Stimulated activated memory B cell treated with anti-CD40 and anti-IgM and Interleukin-4, amounts not matched to agents 10 μg/mL and 1 μg/mL and 100 μg/mL, for 72 hours (primary cell): Measurements from ENCODE around the gene MAGI2.
"Not testable (repeated sequence)": the region's sequence is repeated elsewhere in the genome, so short reads cannot be mapped to it uniquely, and the experiment has no call there.

ENCODE experiments used
- ATAC-seq: fragments of 150-1000 bp; cut with Tn5 transposase; 2 replicates; pipeline ENCODE4 v1.10.0; 2021
- H3K27ac Mint-ChIP-seq: one replicate; pipeline ENCODE4 v1.8.0; 2022; ENCODE audit warnings: mild to moderate bottlenecking, mixed read lengths
- H3K27me3 Mint-ChIP-seq: one replicate; pipeline ENCODE4 v1.8.0; 2022; ENCODE audit warnings: mixed read lengths
- H3K36me3 Mint-ChIP-seq: one replicate; pipeline ENCODE4 v1.8.0; 2022; ENCODE audit warnings: mixed read lengths
- H3K4me1 Mint-ChIP-seq: one replicate; pipeline ENCODE4 v1.8.0; 2022; ENCODE audit warnings: mixed read lengths
- H3K4me3 Mint-ChIP-seq: one replicate; pipeline ENCODE4 v1.8.0; 2022; ENCODE audit warnings: mild to moderate bottlenecking, moderate library complexity, mixed read lengths
- H3K9me3 Mint-ChIP-seq: one replicate; pipeline ENCODE4 v1.8.0; 2022; ENCODE audit warnings: mixed read lengths

Gene MAGI2

DNA sequence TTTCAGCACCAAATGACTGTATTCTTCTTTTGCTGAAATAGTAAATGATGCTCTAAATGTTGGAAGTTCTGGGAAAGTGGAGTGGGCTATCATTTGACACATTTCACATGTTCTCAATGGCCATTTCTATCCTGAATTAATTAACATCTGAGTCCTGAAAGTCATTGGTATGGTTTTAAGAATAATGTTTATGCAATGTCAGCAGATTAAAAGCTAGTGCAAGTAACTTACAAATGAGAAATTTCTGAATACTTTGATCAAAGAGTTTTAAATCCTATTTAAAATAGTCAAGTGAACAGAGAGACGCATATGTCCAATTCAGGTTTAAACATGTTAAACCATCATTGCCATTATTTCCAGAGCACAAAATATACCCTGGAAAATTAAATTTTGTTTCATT lies 1146.8 kb downstream of the MAGI2 start:
- H3K4me1 Mint-ChIP-seq, result no peaks in the 10 kb centered on the region
- H3K27me3 Mint-ChIP-seq, result no peaks in the 10 kb centered on the region
- no peak for ATAC-seq
- H3K36me3 Mint-ChIP-seq, result no peaks in the 10 kb centered on the region
- H3K27ac Mint-ChIP-seq, result no peak overlapping the region
- no peaks in the 10 kb centered on the region for H3K9me3 Mint-ChIP-seq
- H3K4me3 Mint-ChIP-seq, result no peak overlapping the region

GRCh38 chr7:78301407-78301806 lies 1152.1 kb downstream of the MAGI2 start:
- Mint-ChIP-seq H3K9me3 (no peaks in the 10 kb centered on the region), H3K36me3 (no peaks in the 10 kb centered on the region), H3K4me1 (no peaks in the 10 kb centered on the region), H3K27me3 (no peaks in the 10 kb centered on the region), H3K4me3 (no peak overlapping the region), H3K27ac (no peak overlapping the region)
- ATAC-seq, result no peak

DNA sequence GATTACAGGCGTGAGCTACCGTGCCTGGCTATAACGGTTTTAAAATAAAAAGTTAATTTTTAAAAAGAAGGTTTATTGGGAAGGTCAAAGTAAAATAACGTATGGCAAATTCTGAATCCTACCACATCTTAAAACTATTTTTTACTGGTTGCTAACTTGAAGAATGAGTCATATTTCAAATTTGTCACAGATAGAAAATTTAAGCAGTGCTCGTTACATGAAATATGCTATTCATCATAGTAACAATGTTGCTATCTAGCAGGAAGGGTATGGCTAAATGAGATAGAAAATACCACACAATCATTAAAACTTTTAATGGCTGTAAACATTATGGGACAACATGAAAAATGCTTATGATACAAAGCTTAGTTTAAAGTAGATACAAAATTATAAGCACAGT lies 1154.4 kb downstream of the MAGI2 start:
- Mint-ChIP-seq H3K4me1 (no peaks in the 10 kb centered on the region), H3K4me3 (no peak overlapping the region), H3K9me3 (no peaks in the 10 kb centered on the region), H3K27ac (no peak overlapping the region), H3K27me3 (no peaks in the 10 kb centered on the region), H3K36me3 (no peaks in the 10 kb centered on the region)
- no peak for ATAC-seq

- no peak for ATAC-seq
- H3K4me3 Mint-ChIP-seq, result no peak overlapping the region
- no peaks in the 10 kb centered on the region for H3K9me3 Mint-ChIP-seq
- no peaks in the 10 kb centered on the region for H3K27me3 Mint-ChIP-seq
- H3K4me1 Mint-ChIP-seq, result no peaks in the 10 kb centered on the region
- H3K27ac Mint-ChIP-seq, result no peak overlapping the region
- no peaks in the 10 kb centered on the region for H3K36me3 Mint-ChIP-seq
These were observed 1156.7 kb downstream of the MAGI2 start for GRCh38 chr7:78296644-78297371.

DNA sequence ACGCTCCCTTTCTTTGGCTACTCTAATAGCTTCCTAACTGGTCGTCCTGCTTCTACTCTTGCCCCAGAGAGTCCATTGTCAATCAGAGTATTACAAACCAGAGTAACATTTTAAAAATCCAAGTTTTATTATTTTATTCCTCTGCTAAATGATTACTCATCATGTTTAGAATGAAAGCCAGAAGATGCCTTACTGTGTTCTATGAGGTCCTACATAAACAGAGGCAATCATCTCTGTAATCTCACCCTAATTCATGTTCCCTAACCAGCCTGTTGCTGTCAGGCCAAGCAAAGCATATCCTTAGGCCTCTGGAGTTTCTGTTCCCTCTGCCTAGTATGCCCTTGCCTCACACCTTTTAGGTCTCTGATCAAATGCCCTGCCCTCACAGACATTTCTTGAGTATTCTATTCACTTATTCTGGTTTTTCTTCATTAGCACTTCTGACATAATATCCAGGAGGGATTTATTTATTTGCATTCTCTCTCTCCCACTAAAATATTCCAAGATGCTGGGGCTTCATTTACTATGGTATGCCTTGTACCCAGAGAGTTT lies 1157.3 kb downstream of the MAGI2 start:
- Mint-ChIP-seq H3K27ac (no peak overlapping the region), H3K9me3 (no peaks in the 10 kb centered on the region), H3K4me3 (no peak overlapping the region), H3K27me3 (no peaks in the 10 kb centered on the region), H3K36me3 (no peaks in the 10 kb centered on the region), H3K4me1 (no peaks in the 10 kb centered on the region)
- ATAC-seq, result no peak

- H3K27me3 Mint-ChIP-seq, result peaks cover 17% of the 10 kb centered on the region
- not testable (repeated sequence) for H3K4me3 Mint-ChIP-seq, H3K9me3 Mint-ChIP-seq, H3K27ac Mint-ChIP-seq, H3K36me3 Mint-ChIP-seq, ATAC-seq, H3K4me1 Mint-ChIP-seq
These were observed 1164.0 kb downstream of the MAGI2 start for GRCh38 chr7:78289471-78289870.

- Mint-ChIP-seq H3K36me3 (no peaks in the 10 kb centered on the region), H3K9me3 (no peaks in the 10 kb centered on the region), H3K27ac (no peak overlapping the region), H3K4me3 (no peak overlapping the region), H3K27me3 (peaks cover 17% of the 10 kb centered on the region), H3K4me1 (peaks cover 5% of the 10 kb centered on the region)
- no peak for ATAC-seq
These were observed 1168.5 kb downstream of the MAGI2 start for GRCh38 chr7:78284945-78285344.

DNA sequence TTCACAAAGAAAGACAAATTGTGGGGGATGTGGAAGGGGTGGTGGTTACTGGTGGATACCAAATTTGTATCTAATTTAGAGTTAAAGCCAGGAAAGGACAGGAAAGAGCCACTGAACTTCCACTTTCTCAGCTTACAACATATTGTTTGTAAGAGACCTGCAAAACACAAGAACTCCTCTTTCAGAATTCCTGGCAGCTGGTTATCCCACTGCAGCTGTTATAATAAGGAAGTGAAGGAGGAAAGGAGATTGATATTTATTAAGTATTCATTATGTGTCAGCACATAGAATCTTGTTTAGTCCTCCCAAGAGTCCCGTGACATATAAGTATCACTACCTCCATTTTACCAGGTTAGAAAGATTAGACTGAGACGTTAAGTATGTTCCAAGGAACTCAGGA lies 1173.2 kb downstream of the MAGI2 start:
- Mint-ChIP-seq H3K27me3 (no peaks in the 10 kb centered on the region), H3K4me3 (no peak overlapping the region), H3K4me1 (peaks cover 5% of the 10 kb centered on the region), H3K9me3 (no peaks in the 10 kb centered on the region), H3K27ac (no peak overlapping the region), H3K36me3 (no peaks in the 10 kb centered on the region)
- ATAC-seq, result no peak

DNA sequence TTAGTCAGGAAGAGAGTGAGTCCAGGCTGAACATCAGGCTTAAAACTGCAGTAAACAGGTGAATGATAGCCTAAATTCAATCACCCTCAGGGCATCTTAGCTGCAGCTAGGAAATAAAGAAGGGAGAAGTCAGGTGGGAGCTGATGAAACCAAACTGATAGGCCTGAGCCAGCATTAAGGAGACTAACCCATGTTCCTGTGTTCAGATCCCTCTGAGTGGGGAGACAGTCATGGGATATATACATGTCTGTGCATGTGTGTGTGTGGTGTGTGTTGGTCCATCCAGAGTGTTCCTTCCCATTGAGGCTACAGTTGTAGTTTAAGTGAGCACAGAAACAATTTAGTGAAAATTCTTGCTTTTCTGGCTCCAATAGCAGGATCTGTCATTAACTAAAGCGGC lies 1174.0 kb downstream of the MAGI2 start:
- H3K27ac Mint-ChIP-seq, result no peak overlapping the region
- H3K4me3 Mint-ChIP-seq, result no peak overlapping the region
- no peaks in the 10 kb centered on the region for H3K27me3 Mint-ChIP-seq
- ATAC-seq, result no peak
- no peaks in the 10 kb centered on the region for H3K36me3 Mint-ChIP-seq
- peaks cover 5% of the 10 kb centered on the region for H3K4me1 Mint-ChIP-seq
- H3K9me3 Mint-ChIP-seq, result no peaks in the 10 kb centered on the region

GRCh38 chr7:78279032-78279431 lies 1174.4 kb downstream of the MAGI2 start:
- H3K4me3 Mint-ChIP-seq, result no peak overlapping the region
- H3K9me3 Mint-ChIP-seq, result no peaks in the 10 kb centered on the region
- no peak for ATAC-seq
- no peaks in the 10 kb centered on the region for H3K36me3 Mint-ChIP-seq
- H3K4me1 Mint-ChIP-seq, result peaks cover 5% of the 10 kb centered on the region
- no peaks in the 10 kb centered on the region for H3K27me3 Mint-ChIP-seq
- H3K27ac Mint-ChIP-seq, result no peak overlapping the region

- Mint-ChIP-seq H3K4me1 (no peaks in the 10 kb centered on the region), H3K9me3 (peaks cover 9% of the 10 kb centered on the region), H3K27ac (no peak overlapping the region), H3K36me3 (no peaks in the 10 kb centered on the region), H3K27me3 (no peaks in the 10 kb centered on the region), H3K4me3 (no peak overlapping the region)
- ATAC-seq, result no peak
These were observed 1186.3 kb downstream of the MAGI2 start for GRCh38 chr7:78267141-78267540.

DNA sequence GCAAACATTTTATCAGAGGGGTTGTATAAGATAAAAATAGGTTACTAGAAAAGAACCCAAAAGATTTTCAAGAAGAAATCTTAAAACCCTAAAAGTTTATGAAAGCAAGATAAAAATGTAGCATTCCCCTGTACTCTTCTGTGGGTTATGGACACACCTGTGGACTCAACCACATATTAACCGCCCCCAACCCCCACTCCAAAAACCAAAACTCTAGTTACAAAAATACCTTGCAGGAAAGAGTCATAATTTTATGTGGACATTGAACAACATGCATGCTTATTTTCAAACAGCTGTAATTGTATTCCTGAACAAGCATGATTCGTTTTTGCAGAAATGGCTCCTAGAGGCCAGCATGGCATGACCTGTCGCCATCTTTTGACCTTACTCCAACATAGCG lies 1188.0 kb downstream of the MAGI2 start:
- no peak for ATAC-seq
- no peak overlapping the region for H3K27ac Mint-ChIP-seq
- no peaks in the 10 kb centered on the region for H3K4me1 Mint-ChIP-seq
- no peak overlapping the region for H3K4me3 Mint-ChIP-seq
- no peaks in the 10 kb centered on the region for H3K27me3 Mint-ChIP-seq
- peaks cover 6% of the 10 kb centered on the region for H3K9me3 Mint-ChIP-seq
- no peaks in the 10 kb centered on the region for H3K36me3 Mint-ChIP-seq

GRCh38 chr7:78265071-78265470 lies 1188.4 kb downstream of the MAGI2 start:
- ATAC-seq, result no peak
- Mint-ChIP-seq H3K27ac (no peak overlapping the region), H3K9me3 (peaks cover 1% of the 10 kb centered on the region), H3K4me3 (no peak overlapping the region), H3K27me3 (no peaks in the 10 kb centered on the region), H3K4me1 (no peaks in the 10 kb centered on the region), H3K36me3 (no peaks in the 10 kb centered on the region)

DNA sequence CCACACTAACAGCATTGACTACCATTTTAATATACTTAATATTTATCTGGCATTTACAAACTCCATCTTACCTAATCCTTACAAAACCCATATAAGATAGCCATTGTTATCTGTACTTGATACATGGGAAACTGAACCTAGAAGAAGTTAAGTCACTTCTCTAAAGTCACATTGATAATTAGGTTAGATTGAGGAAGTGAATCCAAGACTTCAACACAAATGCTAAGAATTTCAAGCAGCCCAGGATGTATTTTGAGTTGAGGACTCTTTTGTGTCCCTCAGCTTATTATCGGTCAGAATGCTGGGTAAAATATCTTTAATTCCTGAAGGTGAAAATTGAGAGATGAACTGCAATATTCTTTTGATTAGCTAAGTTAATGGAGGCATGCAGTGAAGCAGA lies 1189.4 kb downstream of the MAGI2 start:
- H3K4me3 Mint-ChIP-seq, result no peak overlapping the region

DNA sequence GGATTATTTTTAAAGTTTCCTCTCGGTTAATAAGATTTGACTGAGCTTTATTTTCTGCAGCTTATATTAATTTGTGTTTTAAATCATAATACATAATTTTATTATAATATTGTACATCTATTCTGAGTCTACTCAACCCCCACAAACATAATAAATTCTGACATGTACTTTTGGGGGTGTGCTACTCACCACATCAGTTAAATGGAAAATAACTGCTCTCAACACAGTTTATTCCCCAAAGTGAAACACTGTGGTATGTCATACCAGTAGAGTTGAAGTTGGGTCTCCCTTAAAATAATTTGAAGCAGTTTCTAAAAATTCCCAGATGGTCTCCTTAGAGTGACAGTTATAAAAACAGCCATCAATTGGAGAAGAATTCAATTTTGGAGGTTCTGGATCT lies 1191.7 kb downstream of the MAGI2 start:
- Mint-ChIP-seq H3K4me1 (no peaks in the 10 kb centered on the region), H3K27me3 (no peaks in the 10 kb centered on the region), H3K36me3 (no peaks in the 10 kb centered on the region), H3K4me3 (no peak overlapping the region), H3K27ac (no peak overlapping the region), H3K9me3 (no peaks in the 10 kb centered on the region)
- no peak for ATAC-seq

More for the DNA sequence above, 1189.4 kb downstream of the MAGI2 start:
- Mint-ChIP-seq H3K9me3 (no peaks in the 10 kb centered on the region), H3K36me3 (no peaks in the 10 kb centered on the region), H3K27me3 (no peaks in the 10 kb centered on the region), H3K4me1 (no peaks in the 10 kb centered on the region), H3K27ac (no peak overlapping the region)
- no peak for ATAC-seq

- H3K4me1 Mint-ChIP-seq, result no peaks in the 10 kb centered on the region
- no peaks in the 10 kb centered on the region for H3K9me3 Mint-ChIP-seq
- no peaks in the 10 kb centered on the region for H3K27me3 Mint-ChIP-seq
- no peak for ATAC-seq
- no peaks in the 10 kb centered on the region for H3K36me3 Mint-ChIP-seq
- no peak overlapping the region for H3K27ac Mint-ChIP-seq
- H3K4me3 Mint-ChIP-seq, result no peak overlapping the region
These were observed 1192.2 kb downstream of the MAGI2 start for GRCh38 chr7:78261302-78261701.
